Osteoblast (primary cell): Measurements from ENCODE around the gene SLC24A3. TPM values are rescaled to one million over a fixed set of nuclear protein-coding genes. Genes with fewer than 3 reads are reported as not detected.

ENCODE experiments used
- DNase-seq: peaks from one replicate; pipeline ENCODE4 v3.0.0; 2011; ENCODE audit warnings: low spot score, mixed read lengths; ENCODE audit not compliant: insufficient read length; ENCODE audit errors: missing footprints
- H2AFZ ChIP-seq: 2 replicates; pipeline ENCODE4 v1.6.0; 2011; ENCODE audit warnings: mild to moderate bottlenecking, low read length
- H3K27ac ChIP-seq: 2 replicates; pipeline ENCODE4 v1.5.1; 2011; ENCODE audit warnings: mild to moderate bottlenecking, low read depth, low read length, moderate library complexity
- H3K27me3 ChIP-seq: 2 replicates; pipeline ENCODE4 v1.6.0; 2012; ENCODE audit warnings: mild to moderate bottlenecking, control low read depth, inconsistent platforms, low read length, moderate library complexity; ENCODE audit not compliant: insufficient read depth
- H3K36me3 ChIP-seq: 2 replicates; pipeline ENCODE4 v1.5.1; 2011; ENCODE audit warnings: mild to moderate bottlenecking, low read length, control low read depth, moderate library complexity; ENCODE audit not compliant: insufficient read depth
- H3K4me1 ChIP-seq: 2 replicates; pipeline ENCODE4 v1.5.1; 2011; ENCODE audit warnings: mild to moderate bottlenecking, low read length, control low read depth, moderate library complexity; ENCODE audit not compliant: insufficient read depth
- H3K4me2 ChIP-seq: 2 replicates; pipeline ENCODE4 v1.6.0; 2011; ENCODE audit warnings: mild to moderate bottlenecking, low read length; ENCODE audit not compliant: insufficient read depth
- H3K4me3 ChIP-seq: fragments of 200-600 bp; sonication (generic); 3 replicates; pipeline ENCODE4 v1.5.1; 2012; ENCODE audit warnings: mild to moderate bottlenecking, low read length, inconsistent platforms; ENCODE audit not compliant: insufficient read depth
- H3K79me2 ChIP-seq: 2 replicates; pipeline ENCODE4 v1.6.0; 2012; ENCODE audit warnings: mild to moderate bottlenecking, low read length, control low read depth, inconsistent platforms; ENCODE audit not compliant: insufficient read depth
- H3K9me3 ChIP-seq: 2 replicates; pipeline ENCODE4 v1.5.1; 2011; ENCODE audit warnings: low read depth, low read length, control low read depth
- H4K20me1 ChIP-seq: 2 replicates; pipeline ENCODE4 v1.6.0; 2012; ENCODE audit warnings: mild to moderate bottlenecking, low read length, control low read depth; ENCODE audit not compliant: insufficient read depth
- total RNA-seq: library from RNA; depleted of rRNA; stranded (reverse); fragments of >200 nt; gene quantifications from 2 replicates; pipeline ENCODE4 v1.2.3, GENCODE V29; 2012
- TF ChIP-seq, protein P1 (sequence below): IDR thresholded peaks from 2 replicates; pipeline ENCODE4 v1.5.1; 2011; ENCODE audit warnings: mild to moderate bottlenecking, low read depth, low read length, moderate library complexity; ENCODE audit errors: extremely low read depth

Gene SLC24A3
- total RNA-seq, 1 donor = 1.1 TPM

DNA sequence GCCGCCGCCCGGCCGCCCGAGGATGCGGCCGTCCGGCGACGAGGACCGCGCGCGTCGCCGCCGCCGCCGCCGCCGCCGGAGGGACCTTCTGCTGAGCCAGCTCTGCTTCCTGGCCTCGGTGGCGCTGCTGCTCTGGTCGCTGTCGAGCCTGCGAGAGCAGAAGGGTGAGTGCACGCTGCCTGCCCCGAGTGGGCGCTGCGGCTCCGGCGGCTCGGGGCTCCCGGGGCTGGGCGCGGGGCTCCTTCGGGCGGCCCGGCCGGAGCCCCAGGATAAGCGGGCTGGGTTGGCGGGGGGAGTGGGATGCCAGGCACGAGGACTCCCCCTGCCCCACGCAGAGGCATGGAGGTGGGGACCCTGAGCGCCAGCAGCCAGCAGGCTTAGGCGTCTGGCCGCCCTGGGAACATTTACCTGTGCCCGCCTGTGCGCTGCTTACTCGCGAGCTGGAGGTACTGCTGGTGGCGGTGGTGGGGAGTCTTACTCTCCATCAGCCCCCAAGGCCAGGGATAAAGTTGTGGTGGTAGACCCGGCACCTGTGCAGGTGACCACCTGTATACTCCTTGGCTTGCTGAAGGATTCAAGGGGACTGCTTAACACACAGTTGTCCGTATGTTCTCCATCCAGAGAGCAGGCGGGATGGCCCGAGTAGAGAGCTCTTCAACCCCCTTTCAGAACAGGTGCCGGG, 520 bp downstream of the SLC24A3 start:
- Histone ChIP-seq H3K79me2 (no peaks in the 10 kb centered on the region), H3K4me2 (no peak overlapping the region), H3K36me3 (no peaks in the 10 kb centered on the region), H3K4me3 (no peak overlapping the region), H3K27me3 (peaks cover 19% of the 10 kb centered on the region), H3K9me3 (no peaks in the 10 kb centered on the region), H4K20me1 (no peaks in the 10 kb centered on the region), H3K27ac (no peak overlapping the region), H3K4me1 (no peaks in the 10 kb centered on the region), H2AFZ (no peak overlapping the region)
- TF ChIP-seq, protein P1, sequence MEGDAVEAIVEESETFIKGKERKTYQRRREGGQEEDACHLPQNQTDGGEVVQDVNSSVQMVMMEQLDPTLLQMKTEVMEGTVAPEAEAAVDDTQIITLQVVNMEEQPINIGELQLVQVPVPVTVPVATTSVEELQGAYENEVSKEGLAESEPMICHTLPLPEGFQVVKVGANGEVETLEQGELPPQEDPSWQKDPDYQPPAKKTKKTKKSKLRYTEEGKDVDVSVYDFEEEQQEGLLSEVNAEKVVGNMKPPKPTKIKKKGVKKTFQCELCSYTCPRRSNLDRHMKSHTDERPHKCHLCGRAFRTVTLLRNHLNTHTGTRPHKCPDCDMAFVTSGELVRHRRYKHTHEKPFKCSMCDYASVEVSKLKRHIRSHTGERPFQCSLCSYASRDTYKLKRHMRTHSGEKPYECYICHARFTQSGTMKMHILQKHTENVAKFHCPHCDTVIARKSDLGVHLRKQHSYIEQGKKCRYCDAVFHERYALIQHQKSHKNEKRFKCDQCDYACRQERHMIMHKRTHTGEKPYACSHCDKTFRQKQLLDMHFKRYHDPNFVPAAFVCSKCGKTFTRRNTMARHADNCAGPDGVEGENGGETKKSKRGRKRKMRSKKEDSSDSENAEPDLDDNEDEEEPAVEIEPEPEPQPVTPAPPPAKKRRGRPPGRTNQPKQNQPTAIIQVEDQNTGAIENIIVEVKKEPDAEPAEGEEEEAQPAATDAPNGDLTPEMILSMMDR = no peak
- DNase-seq = no peak

DNA sequence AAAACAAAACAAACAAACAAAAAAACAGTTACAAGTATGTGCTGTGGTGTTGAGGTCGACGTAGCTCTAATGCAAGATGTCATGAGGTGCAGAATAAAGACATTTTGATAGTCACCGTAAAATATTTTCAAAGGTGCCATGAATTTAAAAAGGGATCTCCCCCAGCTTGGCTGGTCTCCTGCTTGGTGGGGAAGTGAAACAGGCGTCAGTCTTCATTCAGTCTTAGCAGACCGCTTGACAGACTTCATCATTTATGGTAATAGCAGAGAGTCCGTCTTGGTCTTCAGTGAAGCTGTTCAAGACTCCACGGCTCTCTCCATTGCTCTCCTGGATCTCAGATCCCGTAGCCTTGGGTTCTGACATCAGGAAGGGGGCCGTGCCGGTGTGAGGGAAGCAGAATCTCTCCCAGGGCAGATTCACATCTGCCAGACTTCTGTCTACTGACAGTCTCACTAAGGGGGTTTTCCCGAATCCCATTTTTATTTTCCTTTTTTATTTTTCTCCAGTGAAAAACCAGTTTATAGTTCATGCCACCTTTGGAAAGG, 1.6 kb downstream of the SLC24A3 start:
- Histone ChIP-seq H3K4me3 (no peak overlapping the region), H3K27me3 (peaks cover 19% of the 10 kb centered on the region), H4K20me1 (no peaks in the 10 kb centered on the region), H3K4me2 (no peak overlapping the region), H3K4me1 (no peaks in the 10 kb centered on the region), H3K79me2 (no peaks in the 10 kb centered on the region), H3K36me3 (no peaks in the 10 kb centered on the region), H3K27ac (no peak overlapping the region), H3K9me3 (no peaks in the 10 kb centered on the region), H2AFZ (no peak overlapping the region)
- TF ChIP-seq, protein P1 = no peak
- no peak for DNase-seq

DNA sequence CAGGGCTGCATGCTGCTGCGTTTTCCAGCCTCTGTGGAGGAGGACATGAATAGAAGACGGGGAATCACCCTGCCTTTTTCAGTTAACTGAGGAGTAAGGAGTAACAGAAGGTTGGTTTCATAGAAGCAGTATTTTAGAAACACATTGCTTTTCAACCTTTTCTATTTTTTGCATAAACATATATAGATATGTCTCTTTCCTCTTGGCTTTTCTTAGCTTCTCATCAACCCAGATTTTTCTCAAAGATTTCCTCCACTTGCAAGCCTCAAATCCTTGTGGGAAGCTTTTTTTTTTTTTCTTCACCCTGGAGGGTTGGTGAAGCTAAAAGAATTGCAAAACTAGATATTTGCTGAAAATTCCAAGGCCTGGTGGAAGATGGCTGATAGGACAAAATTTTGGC, 6.0 kb downstream of the SLC24A3 start:
- Histone ChIP-seq H3K36me3 (no peaks in the 10 kb centered on the region), H3K4me2 (no peak overlapping the region), H3K4me1 (no peaks in the 10 kb centered on the region), H3K4me3 (no peak overlapping the region), H3K9me3 (no peaks in the 10 kb centered on the region), H3K27ac (no peak overlapping the region), H3K27me3 (peaks cover 3% of the 10 kb centered on the region), H2AFZ (no peak overlapping the region), H4K20me1 (no peaks in the 10 kb centered on the region), H3K79me2 (no peaks in the 10 kb centered on the region)
- no peak for DNase-seq
- TF ChIP-seq, protein P1 = no peak

DNA sequence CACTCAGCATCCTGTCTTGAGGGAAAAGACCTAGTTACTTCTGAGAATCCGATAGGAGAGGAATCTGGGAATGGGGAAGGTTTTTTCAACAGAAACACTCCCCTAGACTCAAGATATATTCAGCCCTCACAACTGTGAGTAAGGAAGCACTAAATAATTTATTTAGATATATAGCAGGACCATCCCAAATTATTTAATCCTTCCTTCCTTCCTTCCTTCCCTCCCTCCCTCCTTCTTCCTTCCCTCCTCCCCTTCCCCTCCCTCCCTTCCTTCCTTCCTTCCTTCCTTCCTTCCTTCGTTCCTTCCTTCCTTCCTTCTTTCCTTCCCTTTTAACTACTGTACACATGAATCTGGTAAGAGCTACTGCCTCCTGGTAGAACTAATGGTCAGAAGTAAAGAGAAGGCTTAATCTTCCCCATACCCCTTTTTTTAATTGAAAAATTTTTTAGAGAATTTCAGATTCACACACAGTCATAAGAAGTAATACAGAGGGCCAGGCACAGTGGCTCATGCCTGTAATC, 10.1 kb downstream of the SLC24A3 start:
- no peaks in the 10 kb centered on the region for H4K20me1 ChIP-seq
- no peak overlapping the region for H2AFZ ChIP-seq
- TF ChIP-seq, protein P1 = no peak

More for the DNA sequence above, 10.1 kb downstream of the SLC24A3 start:
- Histone ChIP-seq H3K9me3 (no peaks in the 10 kb centered on the region), H3K27me3 (no peaks in the 10 kb centered on the region), H3K4me1 (no peaks in the 10 kb centered on the region), H3K27ac (no peak overlapping the region), H3K79me2 (no peaks in the 10 kb centered on the region), H3K36me3 (no peaks in the 10 kb centered on the region), H3K4me3 (no peak overlapping the region), H3K4me2 (no peak overlapping the region)
- DNase-seq = no peak
